Fibroblast of lung (primary cell): ENCODE results near the gene SOX2. TPM values are rescaled to one million over a fixed set of nuclear protein-coding genes. Genes with fewer than 3 reads are reported as not detected.
"Not testable (repeated sequence)": the region's sequence is repeated elsewhere in the genome, so short reads cannot be mapped to it uniquely, and the experiment has no call there.

ENCODE experiments used
- DNase-seq, 2 donors: peaks; one replicate each; pipeline versions ENCODE4 v3.0.0 to v3.0.0-alpha.2; 2010; ENCODE audit warnings: low read depth in 2 of 2
- H2AFZ ChIP-seq: 2 replicates; pipeline ENCODE4 v1.5.1; 2012; ENCODE audit warnings: low read length, control low read depth, inconsistent platforms
- H3K27ac ChIP-seq: 2 replicates; pipeline ENCODE4 v1.5.1; 2011; ENCODE audit warnings: low read length, control low read depth; ENCODE audit not compliant: insufficient read depth
- H3K27me3 ChIP-seq: 2 replicates; pipeline ENCODE4 v1.5.1; 2011; ENCODE audit warnings: mild to moderate bottlenecking, low read length; ENCODE audit not compliant: control insufficient read depth, insufficient read depth
- H3K36me3 ChIP-seq: 2 replicates; pipeline ENCODE4 v1.5.1; 2011; ENCODE audit warnings: low read length; ENCODE audit not compliant: control insufficient read depth, insufficient read depth
- H3K4me1 ChIP-seq: 2 replicates; pipeline ENCODE4 v1.5.1; 2011; ENCODE audit warnings: low read length; ENCODE audit not compliant: control insufficient read depth, insufficient read depth; ENCODE audit errors: extremely low read depth
- H3K4me2 ChIP-seq: 2 replicates; pipeline ENCODE4 v1.5.1; 2011; ENCODE audit warnings: low read length, control low read depth; ENCODE audit not compliant: insufficient read depth; ENCODE audit errors: extremely low read depth
- H3K4me3 ChIP-seq, 4 experiments: fragments of 200-600 bp in 1 of 4; sonication (generic) in 1 of 4; replicated peaks in 1 of 4; 2 replicates each; pipeline ENCODE4 v1.5.1; 2011 to 2016; ENCODE audit warnings: low read length in 4 of 4, low read depth in 3 of 4, mild to moderate bottlenecking in 3 of 4, control low read depth in 2 of 4, inconsistent platforms in 1 of 4, mixed read lengths in 1 of 4; ENCODE audit not compliant: insufficient read depth in 1 of 4; ENCODE audit errors: control extremely low read depth in 1 of 4
- H3K79me2 ChIP-seq: 2 replicates; pipeline ENCODE4 v1.5.1; 2012; ENCODE audit warnings: mild to moderate bottlenecking, low read length, inconsistent platforms; ENCODE audit not compliant: control insufficient read depth, insufficient read depth
- H3K9ac ChIP-seq: 2 replicates; pipeline ENCODE4 v1.5.1; 2011; ENCODE audit warnings: mild to moderate bottlenecking, low read length, control low read depth; ENCODE audit not compliant: insufficient read depth
- H3K9me3 ChIP-seq: 2 replicates; pipeline ENCODE4 v1.5.1; 2012; ENCODE audit warnings: low read depth, low read length; ENCODE audit not compliant: control insufficient read depth, insufficient read depth
- H4K20me1 ChIP-seq: 2 replicates; pipeline ENCODE4 v1.5.1; 2011; ENCODE audit warnings: low read length; ENCODE audit not compliant: control insufficient read depth, insufficient read depth; ENCODE audit errors: extremely low read depth
- EZH2 ChIP-seq: IDR thresholded peaks from 2 replicates; pipeline ENCODE4 v1.5.1; 2012; ENCODE audit warnings: low read length, control low read depth, mild to moderate bottlenecking; ENCODE audit errors: missing control alignments
- polyA plus RNA-seq, 2 donors: library from polyadenylated mRNA; depleted of rRNA in 1 of 2; stranded (reverse) in 1 of 2; unstranded in 1 of 2; fragments of >200 nt; gene quantifications; 2 replicates each; pipeline ENCODE4 v1.2.1, GENCODE V29; 2011 to 2012; ENCODE audit warnings: missing spikeins in 1 of 2
- total RNA-seq: library from RNA; depleted of rRNA; stranded (reverse); fragments of >200 nt; gene quantifications from 2 replicates; pipeline ENCODE4 v1.2.1, GENCODE V29; 2014
- TF ChIP-seq, protein P1 (sequence below), 2 donors: IDR thresholded peaks in 1 of 2; conservative IDR thresholded peaks in 1 of 2; 1 replicate in 1 of 2; 2 replicates in 1 of 2; pipeline ENCODE4 v1.5.1; 2011 to 2012; ENCODE audit warnings: low read length in 2 of 2, control low read depth in 1 of 2, inconsistent platforms in 1 of 2, low read depth in 1 of 2, mild to moderate bottlenecking in 1 of 2

Gene SOX2
- total and polyA plus RNA-seq, 2 donors (not counting 1 experiment from before 2014, with no cell fraction given) = not detected

DNA sequence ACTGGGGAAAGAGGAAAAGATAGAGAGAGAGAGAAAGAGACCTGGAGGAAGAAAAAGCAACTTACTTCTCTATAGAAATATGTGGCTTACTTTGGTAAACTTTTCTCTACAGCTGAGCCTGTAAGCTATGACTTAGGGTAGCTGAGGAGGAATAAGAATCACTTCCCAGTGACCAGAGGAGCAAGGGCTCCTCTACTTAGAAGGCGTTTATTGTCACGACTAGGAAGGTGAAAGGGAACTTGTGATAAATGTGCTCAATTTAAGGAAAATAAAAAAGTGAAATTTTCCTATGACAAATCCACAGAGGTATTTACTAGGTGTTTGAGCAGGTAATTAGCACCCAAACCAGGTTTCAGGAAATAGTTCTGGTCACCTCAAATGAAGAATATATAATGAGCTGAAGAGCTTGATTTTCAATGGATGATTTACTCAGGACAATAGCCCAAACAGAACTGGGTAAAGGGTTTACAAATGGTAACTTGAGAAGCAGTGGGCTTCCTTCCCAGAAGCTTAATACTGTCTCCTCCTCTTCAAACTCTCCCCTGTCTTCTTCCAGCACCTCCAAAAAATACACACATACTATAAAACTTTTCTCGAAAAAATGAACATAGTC, 46.1 kb downstream of the SOX2 start:
- Histone ChIP-seq H3K27ac (no peak overlapping the region), H3K9ac (no peak overlapping the region), H3K9me3 (no peaks in the 10 kb centered on the region), H3K79me2 (no peaks in the 10 kb centered on the region), H3K27me3 (no peaks in the 10 kb centered on the region), H3K4me2 (no peak overlapping the region), H4K20me1 (no peaks in the 10 kb centered on the region), H3K4me1 (no peaks in the 10 kb centered on the region), H2AFZ (no peak overlapping the region), H3K4me3 (no peak overlapping the region), H3K36me3 (no peaks in the 10 kb centered on the region)
- no peak for DNase-seq
- TF ChIP-seq, protein P1, sequence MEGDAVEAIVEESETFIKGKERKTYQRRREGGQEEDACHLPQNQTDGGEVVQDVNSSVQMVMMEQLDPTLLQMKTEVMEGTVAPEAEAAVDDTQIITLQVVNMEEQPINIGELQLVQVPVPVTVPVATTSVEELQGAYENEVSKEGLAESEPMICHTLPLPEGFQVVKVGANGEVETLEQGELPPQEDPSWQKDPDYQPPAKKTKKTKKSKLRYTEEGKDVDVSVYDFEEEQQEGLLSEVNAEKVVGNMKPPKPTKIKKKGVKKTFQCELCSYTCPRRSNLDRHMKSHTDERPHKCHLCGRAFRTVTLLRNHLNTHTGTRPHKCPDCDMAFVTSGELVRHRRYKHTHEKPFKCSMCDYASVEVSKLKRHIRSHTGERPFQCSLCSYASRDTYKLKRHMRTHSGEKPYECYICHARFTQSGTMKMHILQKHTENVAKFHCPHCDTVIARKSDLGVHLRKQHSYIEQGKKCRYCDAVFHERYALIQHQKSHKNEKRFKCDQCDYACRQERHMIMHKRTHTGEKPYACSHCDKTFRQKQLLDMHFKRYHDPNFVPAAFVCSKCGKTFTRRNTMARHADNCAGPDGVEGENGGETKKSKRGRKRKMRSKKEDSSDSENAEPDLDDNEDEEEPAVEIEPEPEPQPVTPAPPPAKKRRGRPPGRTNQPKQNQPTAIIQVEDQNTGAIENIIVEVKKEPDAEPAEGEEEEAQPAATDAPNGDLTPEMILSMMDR (conservative IDR thresholded peaks at IDR 0.05 in 1 of 2, IDR thresholded peaks at IDR 0.05 in 1 of 2; ENCODE audit: low read depth in 1 of 2, low read length in 2 of 2) = no peak
- TF ChIP-seq EZH2 = no peak

DNA sequence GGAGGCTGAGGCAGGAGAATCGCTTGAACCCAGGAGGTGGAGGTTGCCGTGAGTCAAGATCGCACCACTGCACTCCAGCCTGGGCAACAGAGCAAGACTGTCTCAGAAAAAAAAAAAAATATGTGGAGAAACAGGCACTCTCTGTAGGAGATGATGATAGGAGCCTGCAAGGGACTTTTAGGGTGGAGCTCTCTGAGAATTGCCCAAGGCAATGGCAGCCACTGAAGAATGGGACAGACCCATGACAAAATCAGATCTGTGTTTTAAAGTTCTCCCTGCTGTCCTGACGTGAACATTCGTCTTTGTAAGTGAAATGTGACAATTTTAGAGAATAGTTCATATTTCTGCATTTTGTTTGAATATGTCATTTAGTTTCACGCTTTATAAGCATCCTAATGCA, 50.2 kb downstream of the SOX2 start:
- DNase-seq = no peak
- H3K9ac ChIP-seq = no peak overlapping the region
- H3K4me3 ChIP-seq = no peak overlapping the region
- no peak overlapping the region for H3K4me2 ChIP-seq
- TF ChIP-seq EZH2 = no peak
- TF ChIP-seq, protein P1 (conservative IDR thresholded peaks at IDR 0.05 in 1 of 2, IDR thresholded peaks at IDR 0.05 in 1 of 2; ENCODE audit: low read depth in 1 of 2, low read length in 2 of 2) = no peak
- no peaks in the 10 kb centered on the region for H3K27me3 ChIP-seq
- H2AFZ ChIP-seq = no peak overlapping the region
- no peak overlapping the region for H3K27ac ChIP-seq
- no peaks in the 10 kb centered on the region for H4K20me1 ChIP-seq
- H3K79me2 ChIP-seq = no peaks in the 10 kb centered on the region
- H3K4me1 ChIP-seq = no peaks in the 10 kb centered on the region
- H3K9me3 ChIP-seq = no peaks in the 10 kb centered on the region
- no peaks in the 10 kb centered on the region for H3K36me3 ChIP-seq

DNA sequence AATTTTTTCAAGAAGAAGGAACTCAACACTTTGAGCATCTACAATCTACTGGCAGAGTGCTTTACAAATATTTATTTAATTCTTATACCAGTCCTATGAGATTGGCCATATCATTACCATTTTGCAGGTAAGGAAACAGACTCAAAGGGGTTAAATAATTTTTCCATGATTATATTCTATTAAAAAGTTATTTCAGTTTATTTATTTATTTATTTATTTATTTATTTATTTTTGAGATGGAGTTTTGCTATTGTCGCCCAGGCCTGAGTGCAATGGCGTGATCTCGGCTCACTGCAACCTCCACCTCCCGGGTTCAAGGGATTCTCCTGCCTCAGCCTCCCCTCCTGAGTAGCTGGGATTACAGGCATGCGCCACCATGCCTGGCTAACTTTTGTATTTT, 52.3 kb downstream of the SOX2 start:
- not testable (repeated sequence) for H3K36me3 ChIP-seq, H3K9ac ChIP-seq, DNase-seq, H3K27me3 ChIP-seq, H3K9me3 ChIP-seq, H3K27ac ChIP-seq, H4K20me1 ChIP-seq, H3K4me3 ChIP-seq, H2AFZ ChIP-seq, H3K79me2 ChIP-seq, H3K4me2 ChIP-seq, H3K4me1 ChIP-seq
